WTC11 (cell line): ENCODE results near the gene HTR6.

Source experiments
- CTCF ChIP-seq: fragments of 200-600 bp; IDR thresholded peaks from 2 replicates; pipeline ENCODE4 v1.8.0; 2022; ENCODE audit warnings: antibody characterized with exemption
- FOXJ3 ChIP-seq: sonication (generic); formaldehyde crosslinking; IDR thresholded peaks from 2 replicates; pipeline ENCODE4 v1.9.0; 2021; ENCODE audit warnings: missing genetic modification reagents, mild to moderate bottlenecking, borderline replicate concordance
- IRF1 ChIP-seq: sonication (generic); formaldehyde crosslinking; IDR thresholded peaks from 2 replicates; pipeline ENCODE4 v1.8.0; 2023; ENCODE audit warnings: missing genetic modification reagents
- JUN ChIP-seq: sonication (generic); formaldehyde crosslinking; IDR thresholded peaks from 2 replicates; pipeline ENCODE4 v1.8.0; 2023; ENCODE audit warnings: mild to moderate bottlenecking, missing genetic modification reagents
- MAX ChIP-seq: sonication (generic); formaldehyde crosslinking; IDR thresholded peaks from 2 replicates; pipeline ENCODE4 v1.8.0; 2022; ENCODE audit warnings: mild to moderate bottlenecking, missing genetic modification reagents
- NR3C1 ChIP-seq: sonication (generic); formaldehyde crosslinking; conservative IDR thresholded peaks from 2 replicates; pipeline ENCODE4 v1.8.1; 2023; ENCODE audit warnings: low read depth, mild to moderate bottlenecking, missing genetic modification reagents
- TF ChIP-seq, protein P1 (sequence below): sonication (generic); formaldehyde crosslinking; IDR thresholded peaks from 2 replicates; pipeline ENCODE4 v1.8.1; 2023; ENCODE audit warnings: mild to moderate bottlenecking, moderate library complexity, missing genetic modification reagents

DNA sequence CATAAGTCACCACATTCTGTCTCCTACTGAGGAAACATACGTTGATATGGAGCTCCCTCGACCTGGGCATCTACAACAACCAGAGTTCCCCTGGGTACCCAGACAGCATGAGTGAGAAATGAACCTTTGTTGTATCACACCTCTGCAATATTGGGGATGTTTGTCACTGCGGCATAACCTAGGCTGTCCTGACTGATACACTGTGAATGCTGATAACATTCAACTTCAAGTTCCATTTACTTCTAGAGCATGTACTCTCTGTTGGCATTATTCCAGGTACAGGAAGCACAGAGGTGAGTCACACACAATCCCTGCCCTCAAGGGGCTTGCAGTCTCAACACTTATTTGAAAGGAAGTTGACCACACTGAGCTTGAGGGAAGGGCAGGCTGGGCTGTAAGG is 65.6 kb downstream of the HTR6 start:
- no peak for TF ChIP-seq MAX (CRISPR knock-in tag)
- no peak for TF ChIP-seq CTCF
- TF ChIP-seq NR3C1 (CRISPR knock-in tag), result no peak
- TF ChIP-seq JUN, result no peak
- no peak for TF ChIP-seq IRF1
- no peak for TF ChIP-seq FOXJ3 (CRISPR knock-in tag)
- TF ChIP-seq, protein P1, sequence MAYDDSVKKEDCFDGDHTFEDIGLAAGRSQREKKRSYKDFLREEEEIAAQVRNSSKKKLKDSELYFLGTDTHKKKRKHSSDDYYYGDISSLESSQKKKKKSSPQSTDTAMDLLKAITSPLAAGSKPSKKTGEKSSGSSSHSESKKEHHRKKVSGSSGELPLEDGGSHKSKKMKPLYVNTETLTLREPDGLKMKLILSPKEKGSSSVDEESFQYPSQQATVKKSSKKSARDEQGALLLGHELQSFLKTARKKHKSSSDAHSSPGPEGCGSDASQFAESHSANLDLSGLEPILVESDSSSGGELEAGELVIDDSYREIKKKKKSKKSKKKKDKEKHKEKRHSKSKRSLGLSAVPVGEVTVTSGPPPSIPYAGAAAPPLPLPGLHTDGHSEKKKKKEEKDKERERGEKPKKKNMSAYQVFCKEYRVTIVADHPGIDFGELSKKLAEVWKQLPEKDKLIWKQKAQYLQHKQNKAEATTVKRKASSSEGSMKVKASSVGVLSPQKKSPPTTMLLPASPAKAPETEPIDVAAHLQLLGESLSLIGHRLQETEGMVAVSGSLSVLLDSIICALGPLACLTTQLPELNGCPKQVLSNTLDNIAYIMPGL (CRISPR knock-in tag), result no peak
